Left forelimb (tissue), 1 donor: ENCODE results near the gene DNAJC11.
A peak's percentile ranks its signal among the peaks of the same experiment; 100 is the strongest.
"Not testable (repeated sequence)": the region's sequence is repeated elsewhere in the genome, so short reads cannot be mapped to it uniquely, and the experiment has no call there.

Experiments
- DNase-seq: peaks from one replicate; pipeline ENCODE4 v3.0.0-alpha.2; 2018; ENCODE audit warnings: low spot score

The DNAJC11 gene

DNA sequence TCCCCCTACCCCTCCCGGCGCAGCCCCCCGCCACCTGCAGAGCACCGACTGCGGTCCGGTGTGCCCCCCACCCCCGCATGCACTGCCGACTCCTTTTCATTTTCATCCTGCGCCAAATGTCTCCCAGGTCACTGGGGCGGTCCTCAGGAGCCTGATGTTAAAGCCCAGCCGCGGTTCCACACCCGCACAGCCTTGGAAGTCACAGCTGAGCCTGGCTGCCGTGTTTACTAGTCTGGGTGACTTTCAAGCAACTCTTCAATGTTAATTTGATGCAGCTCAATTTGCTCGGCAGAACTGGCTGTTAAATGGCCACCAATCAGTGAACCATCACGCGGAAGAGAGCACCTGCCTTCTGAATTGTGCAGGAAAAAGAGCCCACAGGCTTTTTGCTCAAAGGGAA, 49.7 kb downstream of the DNAJC11 start:
- no peak for DNase-seq

GRCh38 chr1:6648556-6648955, 53.1 kb downstream of the DNAJC11 start:
- DNase-seq, result no peak

GRCh38 chr1:6646499-6647148, 55.0 kb downstream of the DNAJC11 start:
- no peak for DNase-seq

DNA sequence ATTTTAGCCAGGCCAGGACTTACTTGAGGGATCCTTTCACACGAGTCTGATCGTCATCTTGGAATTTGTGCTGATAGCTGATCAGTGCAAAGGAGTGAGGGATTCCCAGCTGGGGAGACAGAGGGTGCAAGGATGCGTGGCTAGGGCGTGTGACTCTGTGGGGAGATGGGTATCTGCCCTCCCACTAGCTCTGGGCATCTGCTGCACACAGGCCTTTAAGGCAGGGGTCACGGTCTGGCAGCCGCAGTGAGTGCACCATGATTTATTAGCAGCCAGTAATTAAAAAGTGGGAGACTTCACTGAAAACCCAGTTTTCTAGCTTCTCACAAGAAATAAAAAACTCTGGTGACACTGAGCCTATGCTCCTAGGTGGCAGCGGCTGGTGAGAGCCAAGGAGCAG, 56.6 kb downstream of the DNAJC11 start:
- DNase-seq, result no peak

DNA sequence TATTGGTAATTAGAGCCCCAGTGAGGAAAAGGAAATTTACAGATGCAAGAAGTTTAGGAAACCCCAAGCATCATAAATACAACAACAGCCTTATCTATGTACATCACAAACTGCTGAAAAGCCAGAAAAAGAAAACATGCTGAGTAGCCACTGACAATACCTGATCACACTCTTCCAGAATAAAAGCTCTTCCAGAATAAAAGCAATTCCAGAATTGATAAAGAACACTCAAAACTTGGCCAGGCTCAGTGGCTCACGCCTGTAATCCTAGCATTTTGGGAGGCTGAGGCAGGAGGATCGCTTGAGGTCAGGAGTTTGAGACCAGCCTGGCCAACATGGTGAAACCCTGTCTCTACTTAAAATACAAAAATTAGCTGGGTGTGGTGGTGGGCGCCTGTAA, 60.7 kb downstream of the DNAJC11 start:
- DNase-seq, result not testable (repeated sequence)

- peak; percentile 87 for DNase-seq
Measured at GRCh38 chr1:6638226-6638625, 63.4 kb downstream of the DNAJC11 start.

- no peak for DNase-seq
Measured at GRCh38 chr1:6637770-6638169, 63.8 kb downstream of the DNAJC11 start.

DNA sequence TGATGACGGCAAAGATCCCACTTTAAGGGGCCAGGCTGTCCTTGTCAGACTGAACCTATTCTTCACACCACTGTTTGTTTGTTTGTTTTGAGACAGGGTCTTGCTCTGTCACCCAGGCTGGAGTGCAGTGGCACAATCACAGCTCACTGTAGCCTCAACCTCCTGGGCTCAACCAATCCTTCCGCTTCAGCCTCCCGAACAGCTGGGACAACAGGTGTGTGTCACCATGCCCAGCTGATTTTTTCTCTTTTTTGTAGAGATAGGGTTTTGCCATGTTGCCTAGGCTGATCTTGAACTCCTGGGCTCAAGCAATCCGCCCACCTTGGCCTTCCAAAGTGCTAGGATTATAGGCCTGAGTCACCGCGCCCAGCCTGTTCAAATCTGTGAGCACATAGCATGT, 64.8 kb downstream of the DNAJC11 start:
- not testable (repeated sequence) for DNase-seq

GRCh38 chr1:6635910-6636760, 65.5 kb downstream of the DNAJC11 start:
- no peak for DNase-seq

DNA sequence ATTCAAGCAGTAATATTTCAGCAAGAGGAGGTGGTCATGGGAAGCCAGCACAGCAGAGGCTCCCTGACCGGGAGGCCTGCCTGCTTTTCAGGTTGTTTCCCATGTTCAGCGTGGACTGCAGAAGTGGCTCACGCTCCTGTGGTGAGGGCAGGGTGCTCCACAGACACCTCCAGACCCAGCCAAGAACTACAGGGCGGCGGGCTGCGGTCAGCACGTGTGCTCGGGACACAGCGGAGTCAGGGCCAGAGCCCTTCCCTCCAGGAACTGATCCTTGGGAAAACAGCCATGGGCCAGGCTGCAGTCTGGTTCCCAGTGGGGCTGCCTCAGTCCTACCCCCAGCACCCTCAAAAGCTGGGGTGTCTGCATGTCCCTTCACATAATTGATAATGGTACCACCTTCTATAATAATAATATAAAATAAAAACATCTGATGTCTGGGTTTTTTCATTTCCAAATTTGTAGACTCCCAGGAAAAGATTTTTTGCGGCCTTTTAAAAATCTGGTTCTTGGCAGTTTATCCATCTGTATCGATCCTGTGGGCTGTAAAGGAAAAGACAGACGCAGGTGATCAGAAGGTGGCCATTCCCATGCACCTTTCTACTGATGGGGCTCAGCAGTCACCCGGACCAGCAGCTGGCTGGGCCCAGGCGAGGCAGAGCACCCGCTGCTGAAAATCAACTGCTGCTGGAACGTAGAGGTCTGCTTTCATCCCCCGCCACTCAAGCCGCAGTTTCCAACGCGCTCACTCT, 66.3 kb downstream of the DNAJC11 start:
- DNase-seq, result no peak

DNA sequence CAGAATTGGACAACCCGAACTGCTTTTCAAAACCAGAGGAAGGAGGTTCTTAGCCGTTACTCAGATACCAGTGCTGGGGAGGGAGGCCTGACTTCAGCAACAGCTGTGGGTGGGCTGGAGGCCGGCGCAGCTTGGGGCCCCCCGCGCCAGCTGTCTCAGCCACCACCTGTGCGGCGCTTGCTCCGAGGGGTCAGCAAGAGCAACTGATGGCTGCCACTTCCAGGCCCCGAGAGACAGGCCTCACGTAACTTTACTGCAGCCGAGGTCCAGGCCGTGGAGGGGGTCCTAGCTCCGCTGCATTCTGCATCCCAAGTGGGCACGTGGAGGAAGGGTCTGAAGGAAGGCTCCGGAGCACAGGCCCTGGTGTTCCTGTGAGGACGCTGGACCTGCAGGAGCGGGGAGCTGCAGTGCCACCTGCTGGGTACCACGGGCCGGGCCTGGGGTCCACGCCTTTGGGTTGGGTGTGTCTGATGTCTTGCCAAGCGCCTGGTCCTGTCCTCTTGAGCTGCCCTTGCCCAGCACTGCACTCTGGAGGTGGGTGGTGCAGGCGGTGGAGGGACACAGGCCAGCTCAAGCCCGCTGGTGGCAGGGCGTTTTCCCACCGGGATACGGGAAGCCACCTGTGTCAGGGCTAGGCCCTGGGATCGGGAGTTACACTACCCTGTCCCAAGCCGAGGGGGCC, 67.1 kb downstream of the DNAJC11 start:
- peak; percentile 76 for DNase-seq

DNA sequence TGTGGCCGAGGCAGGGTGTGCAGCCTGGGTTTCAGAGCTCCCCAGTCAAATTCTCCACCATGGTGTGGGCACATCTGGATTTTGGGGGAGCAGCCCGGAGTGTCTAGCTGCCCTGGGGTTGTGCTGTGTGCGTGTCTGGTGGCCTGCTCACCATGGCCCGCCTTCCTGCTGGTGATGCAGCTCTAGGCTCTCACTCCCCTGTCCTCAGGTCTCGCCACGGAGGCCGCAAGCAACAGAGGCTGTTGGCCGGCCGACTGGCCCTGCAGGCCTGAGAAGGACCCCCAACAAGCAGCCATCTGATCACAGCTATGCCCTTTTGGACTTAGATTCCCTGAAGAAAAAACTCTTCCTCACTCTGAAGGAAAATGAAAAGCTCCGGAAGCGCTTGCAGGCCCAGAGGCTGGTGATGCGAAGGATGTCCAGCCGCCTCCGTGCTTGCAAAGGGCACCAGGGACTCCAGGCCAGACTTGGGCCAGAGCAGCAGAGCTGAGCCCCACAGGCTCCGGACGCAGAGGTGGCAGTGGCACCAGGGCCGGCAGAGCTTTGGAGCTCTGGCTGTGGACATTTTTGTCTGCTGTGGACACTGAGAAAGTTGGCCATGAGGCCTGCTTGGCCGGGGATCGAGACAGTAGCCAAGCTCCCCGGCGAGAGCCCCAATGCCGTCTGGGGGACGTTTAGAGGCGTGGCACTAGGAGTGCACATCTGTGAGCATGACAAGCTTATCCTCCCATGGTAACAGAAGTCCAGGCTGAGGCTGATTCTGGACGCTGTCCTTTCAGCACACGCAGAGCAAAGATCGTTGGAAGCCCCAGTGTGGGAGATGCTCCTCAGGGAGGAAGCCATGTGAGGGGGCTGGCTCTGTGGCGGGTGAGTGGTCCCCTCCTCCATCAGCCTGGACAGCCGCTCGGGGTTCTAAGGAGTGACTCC, 68.8 kb downstream of the DNAJC11 start:
- no peak for DNase-seq

DNA sequence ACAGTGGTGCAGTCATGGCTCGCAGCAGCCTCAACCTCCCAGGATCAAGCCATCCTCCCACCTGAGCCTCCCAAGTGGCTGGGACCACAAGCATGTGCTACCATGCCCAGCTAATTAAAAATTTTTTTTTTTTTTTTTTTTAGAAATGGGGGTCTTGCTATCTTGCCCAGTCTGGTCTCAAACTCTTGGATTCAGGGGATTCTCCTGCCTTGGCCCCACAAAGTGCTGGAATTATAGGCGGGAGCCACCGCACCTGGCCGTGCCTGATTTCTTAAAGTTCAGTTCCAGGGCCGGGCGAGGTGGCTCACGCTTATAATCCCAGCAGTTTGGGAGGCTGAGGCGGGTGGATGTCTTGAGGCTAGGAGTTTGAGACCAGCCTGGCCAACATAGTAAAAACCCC, 70.6 kb downstream of the DNAJC11 start:
- no peak for DNase-seq

DNA sequence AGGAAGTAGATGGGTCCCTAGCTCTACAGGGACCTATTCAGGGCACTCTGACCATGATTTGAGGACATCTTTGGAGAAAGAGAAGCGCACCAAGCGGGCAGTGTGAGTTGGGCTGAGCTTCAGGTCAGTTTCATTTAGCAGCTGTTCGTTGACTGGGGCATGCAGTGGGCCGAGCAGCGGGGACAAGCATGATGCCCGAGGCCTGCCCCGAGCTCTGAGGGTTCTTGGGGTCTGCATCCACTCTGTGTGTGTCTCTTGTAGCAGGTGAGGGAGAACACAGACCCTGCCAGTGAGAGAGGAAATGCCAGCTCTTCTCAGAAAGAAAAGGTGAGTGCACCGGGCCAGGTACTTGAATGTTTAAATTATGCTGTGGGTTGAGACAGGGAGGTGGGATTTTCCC, 71.6 kb downstream of the DNAJC11 start:
- no peak for DNase-seq

- DNase-seq, result no peak
Measured at GRCh38 chr1:6628971-6629479, 72.6 kb downstream of the DNAJC11 start.

DNA sequence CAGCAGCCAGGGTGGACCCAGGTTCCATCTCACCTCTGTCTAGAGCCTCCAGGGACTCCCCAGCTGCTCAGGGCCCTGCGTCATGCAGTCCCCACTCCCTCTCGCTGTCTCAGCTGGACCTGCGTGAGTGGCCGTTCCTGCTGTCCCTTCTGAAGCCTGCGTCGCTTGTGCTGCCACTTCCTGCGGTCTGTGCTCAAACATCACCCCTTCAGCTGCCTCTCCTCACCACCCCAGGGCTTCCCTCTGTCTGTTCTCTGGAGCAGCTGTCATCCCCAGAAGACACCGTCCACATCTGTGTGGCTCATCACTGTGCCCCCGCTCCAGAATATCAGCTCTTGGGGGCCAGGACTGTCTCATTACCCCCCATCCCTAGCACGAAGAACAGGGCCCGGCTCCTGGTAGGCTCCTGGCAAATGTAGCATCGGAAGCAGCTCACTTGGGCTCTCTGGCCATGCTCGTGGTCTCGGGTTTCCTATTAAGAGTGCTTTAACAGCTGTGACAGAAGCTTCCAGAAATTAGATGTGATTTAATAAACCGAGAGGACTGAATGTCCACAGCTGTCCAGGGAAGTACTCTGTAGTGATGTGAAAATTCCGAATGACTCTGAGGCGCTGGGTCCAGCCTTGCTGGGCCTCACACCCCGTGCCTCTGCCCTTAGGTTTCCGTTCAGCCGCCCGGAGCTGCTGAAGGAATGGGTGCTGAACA, 73.6 kb downstream of the DNAJC11 start:
- DNase-seq, result no peak

- DNase-seq, result no peak
Measured at GRCh38 chr1:6627031-6627430, 74.6 kb downstream of the DNAJC11 start.

- no peak for DNase-seq
Measured at GRCh38 chr1:6625584-6626149, 75.9 kb downstream of the DNAJC11 start.

GRCh38 chr1:6624710-6625583, 76.7 kb downstream of the DNAJC11 start, which contains the start of gene THAP3:
TSS of gene THAP3 (plus strand) at chr1:6624868. CDS start at chr1:6625219, 351 bp downstream.
- peak; percentile 91 for DNase-seq
